HG02798 (cell line): ENCODE results near the gene PNMA1.
"Not testable (repeated sequence)": the region's sequence is repeated elsewhere in the genome, so short reads cannot be mapped to it uniquely, and the experiment has no call there.

Experiments
- ATAC-seq: cut with Tn5 transposase; IDR thresholded peaks from one replicate; pipeline ENCODE4 v1.9.1; 2021; ENCODE audit warnings: mild to moderate bottlenecking; ENCODE audit not compliant: unreplicated experiment, poor library complexity

Gene PNMA1

GRCh38 chr14:73719361-73719760, 5.2 kb upstream of the PNMA1 start:
- ATAC-seq: no peak

GRCh38 chr14:73718418-73719251, 4.5 kb upstream of the PNMA1 start:
- no peak for ATAC-seq

- no peak for ATAC-seq
Observed at GRCh38 chr14:73717711-73718417, 3.7 kb upstream of the PNMA1 start.

GRCh38 chr14:73717266-73717665, 3.1 kb upstream of the PNMA1 start:
- no peak for ATAC-seq

- no peak for ATAC-seq
Observed at GRCh38 chr14:73715707-73716106, 1.5 kb upstream of the PNMA1 start.

GRCh38 chr14:73714656-73715081, 485 bp upstream of the PNMA1 start:
- ATAC-seq: peak; percentile 6

DNA sequence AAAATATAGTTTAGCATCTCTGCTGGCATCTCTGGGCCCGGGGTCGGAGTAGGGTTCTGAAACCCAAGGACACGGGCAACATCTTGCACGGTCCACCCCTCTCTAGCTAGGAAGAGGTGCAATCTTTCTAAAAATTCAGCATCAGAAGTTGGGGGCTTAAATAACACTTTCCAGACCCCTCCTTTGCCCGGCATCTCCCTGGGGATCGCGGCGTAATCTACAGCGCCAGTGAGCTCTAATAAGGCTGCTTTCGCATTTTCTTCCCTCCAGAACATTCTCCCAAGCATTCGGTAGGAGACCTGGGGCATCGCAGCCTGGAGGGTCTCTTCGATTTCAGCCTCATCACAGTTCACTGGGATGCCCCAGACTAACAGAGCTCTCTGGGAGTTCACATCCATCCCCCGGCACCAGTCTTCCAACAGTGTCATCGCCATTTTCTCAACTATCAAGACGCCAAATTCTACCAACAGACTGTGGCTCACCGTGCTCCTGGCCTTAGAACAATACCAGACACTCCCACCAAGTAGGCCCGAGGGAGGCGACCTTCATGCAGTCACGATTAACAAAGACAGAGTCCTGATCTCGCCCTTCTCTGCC, 880 bp downstream of the PNMA1 start:
- ATAC-seq: no peak

DNA sequence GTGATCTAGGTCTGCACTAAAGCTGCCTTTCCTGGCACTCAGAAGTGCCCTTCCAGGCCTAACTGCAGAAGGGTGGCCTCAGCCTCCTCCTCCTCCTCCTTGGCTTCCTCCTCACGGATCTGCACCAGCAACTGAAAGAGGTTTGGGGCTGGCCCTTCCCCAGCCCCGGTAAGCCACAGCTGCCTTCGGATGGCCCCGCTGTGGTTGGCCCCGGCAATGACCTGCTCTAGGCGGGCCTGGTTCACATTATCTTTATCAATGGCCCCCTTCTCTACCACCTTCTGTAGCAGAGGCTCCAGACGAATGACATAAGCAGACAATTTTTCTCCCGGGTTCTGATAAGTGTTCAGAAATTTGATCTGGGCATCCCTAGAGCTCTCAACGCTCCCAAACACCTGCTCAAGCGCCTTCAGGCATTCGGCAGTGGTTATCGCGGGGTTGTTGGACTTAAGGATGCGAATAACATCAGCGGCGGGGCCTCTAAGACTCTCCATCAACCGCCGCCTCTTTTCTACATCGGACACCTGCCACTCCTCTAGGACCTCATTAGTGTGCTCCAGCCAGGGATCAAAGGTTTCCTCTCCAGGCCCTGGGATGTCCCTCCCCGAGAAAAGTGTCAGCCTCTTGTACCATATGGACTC, 1.5 kb downstream of the PNMA1 start:
- no peak for ATAC-seq

GRCh38 chr14:73712071-73712506, 2.1 kb downstream of the PNMA1 start:
- no peak for ATAC-seq

GRCh38 chr14:73710737-73711136, 3.4 kb downstream of the PNMA1 start:
- ATAC-seq: no peak

DNA sequence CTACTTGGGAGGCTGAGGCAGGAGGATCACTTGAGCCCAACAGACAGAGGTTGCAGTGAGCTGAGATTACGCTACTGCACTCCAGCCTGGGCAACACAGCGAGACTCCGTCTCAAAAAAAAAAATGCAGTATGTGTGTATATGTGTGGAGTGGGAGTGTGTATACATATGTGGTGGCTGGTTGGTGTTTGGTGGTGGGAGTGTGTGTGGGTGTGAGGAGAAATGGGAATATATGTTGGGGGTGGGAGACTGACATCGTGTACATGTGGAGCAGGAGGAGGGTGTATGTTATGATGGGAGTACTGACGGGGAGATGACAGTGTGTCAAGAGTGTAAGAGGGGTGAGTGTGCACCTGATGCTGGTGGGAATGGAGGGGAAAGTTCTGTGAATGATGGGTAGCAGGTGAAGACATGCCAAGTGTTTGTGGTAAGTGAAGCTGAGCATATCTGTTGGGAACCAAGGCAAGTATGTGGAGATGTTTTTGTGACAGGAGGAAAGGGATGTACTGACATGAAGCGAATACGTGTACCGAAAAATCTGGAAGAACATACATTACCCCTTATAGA, 4.2 kb downstream of the PNMA1 start:
- ATAC-seq: no peak

- ATAC-seq: not testable (repeated sequence)
Observed at GRCh38 chr14:73708076-73708475, 6.1 kb downstream of the PNMA1 start.

DNA sequence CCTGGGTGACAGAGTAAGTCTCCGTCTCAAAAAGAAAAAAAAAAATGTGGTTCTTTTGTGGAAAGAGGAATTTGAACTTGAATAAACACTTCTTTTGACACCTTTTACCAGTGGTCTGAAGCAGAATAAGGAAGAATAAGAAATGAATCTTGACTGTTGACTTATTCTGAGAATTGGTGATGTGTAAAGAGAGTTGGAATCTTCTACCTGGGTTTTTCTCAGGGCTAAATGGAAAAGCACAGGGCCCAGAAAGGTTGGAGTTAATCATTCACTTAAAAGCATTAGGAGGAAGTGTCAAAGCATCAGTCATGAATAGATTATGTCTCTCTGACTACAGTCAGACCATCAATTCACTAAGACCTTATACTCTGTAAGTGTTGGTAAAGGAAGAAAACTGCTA, 13.9 kb downstream of the PNMA1 start:
- no peak for ATAC-seq

DNA sequence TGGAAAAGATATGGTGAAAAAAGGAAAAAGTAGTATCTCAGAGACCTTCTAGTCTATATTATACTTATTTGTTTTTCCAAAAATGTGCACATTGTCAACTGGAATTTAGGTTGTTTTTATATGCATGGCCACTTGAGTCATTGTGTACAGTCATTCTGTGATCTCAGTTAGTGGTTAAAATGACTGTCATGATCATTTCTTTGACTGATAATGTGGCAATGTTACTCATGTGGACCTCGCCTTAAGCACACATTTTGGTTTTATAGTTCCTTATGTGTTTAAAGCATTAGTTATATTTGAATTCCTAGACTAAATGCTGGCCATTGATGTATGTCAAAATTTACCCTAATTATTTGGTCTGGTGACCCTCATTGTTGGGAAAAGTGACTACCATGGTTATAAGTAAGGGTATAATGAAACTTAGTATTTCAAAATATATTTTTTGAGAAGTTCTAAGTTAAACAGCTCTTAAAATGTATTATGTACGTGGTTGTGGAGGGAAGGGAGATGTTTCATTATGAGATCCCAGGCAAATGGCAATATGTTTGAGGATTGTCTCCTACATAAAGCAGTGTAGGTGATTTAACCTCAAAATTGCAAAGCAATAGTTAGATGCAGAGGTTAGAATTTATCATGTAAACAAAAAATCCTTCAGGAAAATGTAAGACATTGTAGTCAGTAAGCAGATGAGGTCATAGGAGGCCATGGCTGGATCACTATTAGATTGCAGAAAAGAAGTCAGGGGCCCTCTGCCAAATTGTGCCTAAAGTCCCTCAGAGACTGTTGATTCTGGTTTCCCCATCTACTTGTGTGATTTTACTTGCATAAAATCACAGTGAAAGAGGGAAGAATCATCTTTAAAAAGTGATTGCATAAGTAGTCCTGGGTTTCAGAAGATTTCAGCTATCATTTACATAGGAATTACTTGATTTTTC, 17.5 kb downstream of the PNMA1 start:
- peak; percentile 83 for ATAC-seq

GRCh38 chr14:73695997-73696396, 18.2 kb downstream of the PNMA1 start:
- ATAC-seq: peak; percentile 61

DNA sequence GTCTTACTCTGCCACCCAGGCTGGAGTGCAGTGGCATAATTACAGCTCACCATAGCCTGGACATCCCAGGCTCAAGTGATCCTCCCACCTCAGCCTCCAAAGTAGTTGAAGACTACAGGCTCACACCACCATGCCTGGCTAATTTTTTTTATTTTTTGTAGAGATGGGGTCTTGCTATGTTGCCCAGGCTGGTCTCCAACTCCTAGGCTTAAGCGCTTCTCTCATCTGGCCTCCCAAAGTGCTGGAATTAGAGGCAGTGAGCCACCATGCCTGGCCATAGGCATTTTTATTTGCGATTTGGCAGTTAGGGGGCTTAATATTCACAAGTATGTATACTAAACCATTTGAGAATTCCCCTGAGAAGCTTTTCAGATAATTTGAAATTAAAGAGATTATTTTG, 19.1 kb downstream of the PNMA1 start:
- ATAC-seq: no peak

DNA sequence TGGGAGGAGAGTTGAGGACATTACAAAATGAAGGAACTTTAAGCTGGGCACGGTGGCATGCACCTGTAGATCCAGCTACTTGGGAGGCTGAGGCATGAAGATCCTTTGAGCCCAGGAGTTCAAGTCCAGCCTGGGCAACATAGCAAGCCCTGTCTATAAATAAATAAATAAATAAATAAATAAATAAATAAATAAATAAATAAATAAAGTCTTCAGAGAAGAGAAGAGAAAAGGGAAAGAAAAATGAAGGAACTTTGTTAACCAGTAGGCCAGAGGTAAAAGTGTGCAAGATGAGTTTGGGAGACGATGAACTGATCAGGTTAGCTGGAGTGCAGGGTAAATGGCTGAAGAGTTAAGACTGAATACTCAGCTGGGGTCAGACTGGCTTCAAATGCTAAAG, 20.1 kb downstream of the PNMA1 start:
- ATAC-seq: no peak

- no peak for ATAC-seq
Observed at GRCh38 chr14:73686901-73687300, 27.3 kb downstream of the PNMA1 start.

GRCh38 chr14:73685328-73685727, 28.9 kb downstream of the PNMA1 start:
- ATAC-seq: no peak
